ENCODE measurements around the gene PIPOX. TPM values are rescaled to one million over a fixed set of nuclear protein-coding genes. Genes with fewer than 3 reads are reported as not detected.

Gene PIPOX
- total and polyA plus RNA-seq, 2 experiments from 2014 or later: 10.2 to 15.8 TPM

GRCh38 chr17:29059281-29059680 is 16.3 kb downstream of the PIPOX start:
- H2AFZ ChIP-seq: no peak overlapping the region
- H3K4me1 ChIP-seq (ENCODE audit: insufficient read depth): no peaks in the 10 kb centered on the region
- TF ChIP-seq, protein P1, sequence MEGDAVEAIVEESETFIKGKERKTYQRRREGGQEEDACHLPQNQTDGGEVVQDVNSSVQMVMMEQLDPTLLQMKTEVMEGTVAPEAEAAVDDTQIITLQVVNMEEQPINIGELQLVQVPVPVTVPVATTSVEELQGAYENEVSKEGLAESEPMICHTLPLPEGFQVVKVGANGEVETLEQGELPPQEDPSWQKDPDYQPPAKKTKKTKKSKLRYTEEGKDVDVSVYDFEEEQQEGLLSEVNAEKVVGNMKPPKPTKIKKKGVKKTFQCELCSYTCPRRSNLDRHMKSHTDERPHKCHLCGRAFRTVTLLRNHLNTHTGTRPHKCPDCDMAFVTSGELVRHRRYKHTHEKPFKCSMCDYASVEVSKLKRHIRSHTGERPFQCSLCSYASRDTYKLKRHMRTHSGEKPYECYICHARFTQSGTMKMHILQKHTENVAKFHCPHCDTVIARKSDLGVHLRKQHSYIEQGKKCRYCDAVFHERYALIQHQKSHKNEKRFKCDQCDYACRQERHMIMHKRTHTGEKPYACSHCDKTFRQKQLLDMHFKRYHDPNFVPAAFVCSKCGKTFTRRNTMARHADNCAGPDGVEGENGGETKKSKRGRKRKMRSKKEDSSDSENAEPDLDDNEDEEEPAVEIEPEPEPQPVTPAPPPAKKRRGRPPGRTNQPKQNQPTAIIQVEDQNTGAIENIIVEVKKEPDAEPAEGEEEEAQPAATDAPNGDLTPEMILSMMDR (IDR thresholded peaks at IDR 0.05; ENCODE audit: poor library complexity): no peak
- no peak for TF ChIP-seq EZH2phosphoT487 (IDR thresholded peaks at IDR 0.05; ENCODE audit: low read depth, severe bottlenecking, unreplicated experiment)
- no peak for TF ChIP-seq EZH2 (IDR thresholded peaks at IDR 0.05; ENCODE audit: borderline replicate concordance)
- H3K9me2 ChIP-seq (replicated peaks; ENCODE audit: insufficient read depth): no peaks in the 10 kb centered on the region
- H4K20me1 ChIP-seq (ENCODE audit: insufficient read depth, poor library complexity, severe bottlenecking): no peaks in the 10 kb centered on the region
- H3K79me2 ChIP-seq: no peaks in the 10 kb centered on the region
- H3K4me2 ChIP-seq: no peak overlapping the region
- no peak overlapping the region for H3K4me3 ChIP-seq
- H3K9me3 ChIP-seq (ENCODE audit: low read depth): no peaks in the 10 kb centered on the region
- H3K27ac ChIP-seq: no peak overlapping the region
- H3K36me3 ChIP-seq (replicated peaks; ENCODE audit: insufficient read depth, low read depth): no peaks in the 10 kb centered on the region
- 80% methylated on average over 2 of the region's 2 CpGs for WGBS (ENCODE audit: low lambda C conversion rate, missing lambda C conversion rate)
- DNase-seq (ENCODE audit: low spot score): peak; percentile 32
- peaks cover 12% of the 10 kb centered on the region for H3K27me3 ChIP-seq

- Histone ChIP-seq H3K4me1 (ENCODE audit: insufficient read depth) (no peaks in the 10 kb centered on the region), H3K36me3 (replicated peaks; ENCODE audit: insufficient read depth, low read depth) (no peaks in the 10 kb centered on the region), H4K20me1 (ENCODE audit: insufficient read depth, poor library complexity, severe bottlenecking) (no peaks in the 10 kb centered on the region), H3K9me3 (ENCODE audit: low read depth) (no peaks in the 10 kb centered on the region), H3K9me2 (replicated peaks; ENCODE audit: insufficient read depth) (no peaks in the 10 kb centered on the region), H3K4me3 (no peak overlapping the region), H3K79me2 (no peaks in the 10 kb centered on the region), H3K27me3 (peaks cover 12% of the 10 kb centered on the region), H2AFZ (no peak overlapping the region), H3K4me2 (no peak overlapping the region), H3K27ac (no peak overlapping the region)
- no peak for TF ChIP-seq EZH2phosphoT487 (IDR thresholded peaks at IDR 0.05; ENCODE audit: low read depth, severe bottlenecking, unreplicated experiment)
- no peak for TF ChIP-seq EZH2 (IDR thresholded peaks at IDR 0.05; ENCODE audit: borderline replicate concordance)
- TF ChIP-seq, protein P1 (IDR thresholded peaks at IDR 0.05; ENCODE audit: poor library complexity): no peak
- 61% methylated on average over 6 of the region's 6 CpGs for WGBS (ENCODE audit: low lambda C conversion rate, missing lambda C conversion rate)
- DNase-seq (ENCODE audit: low spot score): no peak
Observed at GRCh38 chr17:29060475-29060874, 17.5 kb downstream of the PIPOX start.

DNA sequence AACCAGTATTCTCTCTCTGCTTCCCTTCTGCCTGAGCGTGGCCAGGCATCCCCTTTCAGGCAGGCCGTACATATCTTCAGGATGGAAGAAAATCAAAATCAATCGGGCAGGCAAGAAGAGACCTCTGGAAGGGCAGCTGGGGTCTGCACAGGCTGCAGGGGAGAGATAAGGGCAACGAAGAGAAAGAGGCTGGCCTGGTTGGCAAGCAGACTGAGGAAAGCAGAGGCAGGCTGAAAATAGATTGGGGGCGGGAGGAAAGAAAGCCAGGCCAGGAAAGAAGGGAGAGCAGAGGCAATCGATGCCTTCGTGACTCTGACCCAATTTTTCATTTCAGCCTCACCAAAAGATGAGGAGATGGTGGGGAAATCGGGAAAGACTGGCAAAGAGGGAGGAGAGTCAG is 18.1 kb downstream of the PIPOX start:
- DNase-seq (ENCODE audit: low spot score): no peak
- H3K27ac ChIP-seq: no peak overlapping the region
- peaks cover 12% of the 10 kb centered on the region for H3K27me3 ChIP-seq
- no peaks in the 10 kb centered on the region for H3K4me1 ChIP-seq (ENCODE audit: insufficient read depth)
- no peak overlapping the region for H3K4me3 ChIP-seq
- no peak overlapping the region for H2AFZ ChIP-seq
- 77% methylated on average over 8 of the region's 8 CpGs for whole genome bisulfite sequencing (ENCODE audit: low lambda C conversion rate, missing lambda C conversion rate)
- TF ChIP-seq EZH2phosphoT487 (IDR thresholded peaks at IDR 0.05; ENCODE audit: low read depth, severe bottlenecking, unreplicated experiment) (no peak), EZH2 (IDR thresholded peaks at IDR 0.05; ENCODE audit: borderline replicate concordance) (no peak)
- TF ChIP-seq, protein P1 (IDR thresholded peaks at IDR 0.05; ENCODE audit: poor library complexity): no peak
- H3K9me3 ChIP-seq (ENCODE audit: low read depth): no peaks in the 10 kb centered on the region
- H3K79me2 ChIP-seq: no peaks in the 10 kb centered on the region
- H3K9me2 ChIP-seq (replicated peaks; ENCODE audit: insufficient read depth): no peaks in the 10 kb centered on the region
- no peaks in the 10 kb centered on the region for H4K20me1 ChIP-seq (ENCODE audit: insufficient read depth, poor library complexity, severe bottlenecking)
- no peak overlapping the region for H3K4me2 ChIP-seq
- H3K36me3 ChIP-seq (replicated peaks; ENCODE audit: insufficient read depth, low read depth): no peaks in the 10 kb centered on the region

DNA sequence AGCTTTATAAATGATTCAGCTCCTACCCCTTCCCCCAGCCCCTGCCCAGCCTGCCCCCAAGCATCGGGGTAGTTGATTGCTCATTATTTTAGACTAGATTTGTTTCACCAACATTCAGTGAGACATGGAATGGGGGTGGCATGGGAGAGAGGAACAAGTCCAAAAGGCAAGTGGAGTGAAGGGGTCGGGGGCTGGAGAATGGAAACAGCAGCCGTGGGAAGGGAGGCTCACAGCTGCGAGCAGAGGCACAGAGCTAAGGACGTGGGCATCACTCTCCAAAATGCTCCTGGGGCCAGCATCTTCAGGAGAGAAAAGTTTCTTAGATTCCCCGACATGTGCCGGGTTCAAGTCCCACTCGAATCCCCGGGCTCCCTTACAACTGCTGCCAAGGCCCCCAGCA is 19.3 kb downstream of the PIPOX start:
- no peak for TF ChIP-seq EZH2 (IDR thresholded peaks at IDR 0.05; ENCODE audit: borderline replicate concordance)
- no peak for TF ChIP-seq EZH2phosphoT487 (IDR thresholded peaks at IDR 0.05; ENCODE audit: low read depth, severe bottlenecking, unreplicated experiment)
- TF ChIP-seq, protein P1 (IDR thresholded peaks at IDR 0.05; ENCODE audit: poor library complexity): no peak
- H2AFZ ChIP-seq: no peak overlapping the region
- no peak overlapping the region for H3K27ac ChIP-seq
- no peaks in the 10 kb centered on the region for H3K9me2 ChIP-seq (replicated peaks; ENCODE audit: insufficient read depth)
- no peaks in the 10 kb centered on the region for H3K79me2 ChIP-seq
- H3K4me2 ChIP-seq: no peak overlapping the region
- H3K9me3 ChIP-seq (ENCODE audit: low read depth): no peaks in the 10 kb centered on the region
- no peak overlapping the region for H3K4me3 ChIP-seq
- DNase-seq (ENCODE audit: low spot score): no peak
- H4K20me1 ChIP-seq (ENCODE audit: insufficient read depth, poor library complexity, severe bottlenecking): no peaks in the 10 kb centered on the region
- H3K36me3 ChIP-seq (replicated peaks; ENCODE audit: insufficient read depth, low read depth): no peaks in the 10 kb centered on the region
- WGBS (ENCODE audit: low lambda C conversion rate, missing lambda C conversion rate): 94% methylated on average over 9 of the region's 9 CpGs
- H3K27me3 ChIP-seq: peaks cover under 1% of the 10 kb centered on the region
- H3K4me1 ChIP-seq (ENCODE audit: insufficient read depth): no peaks in the 10 kb centered on the region
